Endothelial cell of umbilical vein (primary cell): Measurements from ENCODE around the gene LUC7L. TPM values are rescaled to one million over a fixed set of nuclear protein-coding genes. Genes with fewer than 3 reads are reported as not detected.
"Not testable (repeated sequence)": the region's sequence is repeated elsewhere in the genome, so short reads cannot be mapped to it uniquely, and the experiment has no call there.

ENCODE experiments used
- BruUV-seq: library from RNA; stranded (reverse); fragments of 400-500 nt; replicated peaks from 2 replicates; lab custom pipeline; 2021; lab: Mats Ljungman, UMichigan
- CTCF ChIA-PET: fragments of 300-600, 350-600 bp; sonication (Branson Sonifier 250); formaldehyde crosslinking; loops from one replicate; lab custom pipeline; 2021; ENCODE audit warnings: antibody characterized with exemption, inconsistent platforms; lab: Charles Lee
- POLR2A ChIA-PET: fragments of 300-600, 350-600 bp; sonication (Branson Sonifier 250); formaldehyde crosslinking; loops from one replicate; lab custom pipeline; 2021; ENCODE audit warnings: antibody characterized with exemption, inconsistent platforms; lab: Charles Lee
- DNase-seq: peaks from one replicate; pipeline ENCODE4 v3.0.0-alpha.2; 2011; ENCODE audit warnings: low read depth, low spot score
- FAIRE-seq: peaks from 2 replicates; lab custom pipeline; 2011; peaks lifted over from hg19 to GRCh38; lab: Jason Lieb, UNC
- H2AFZ ChIP-seq: 2 replicates; pipeline ENCODE4 v1.6.0; 2012; ENCODE audit warnings: low read depth, low read length, control low read depth, inconsistent platforms
- H3K27ac ChIP-seq: 2 replicates; pipeline ENCODE4 v1.5.1; 2011; ENCODE audit warnings: low read depth, mild to moderate bottlenecking, control low read depth, low read length, moderate library complexity; ENCODE audit not compliant: insufficient read depth
- H3K27me3 ChIP-seq, 2 experiments: 2 replicates each; pipeline versions ENCODE4 v1.6.0 to v1.6.1; 2011; ENCODE audit warnings: low read length in 2 of 2, mixed read lengths in 1 of 2; ENCODE audit not compliant: control insufficient read depth in 2 of 2, insufficient read depth in 2 of 2
- H3K36me3 ChIP-seq, 2 experiments: 2 replicates in 1 of 2; 3 replicates in 1 of 2; pipeline ENCODE4 v1.5.1; 2011; ENCODE audit warnings: low read length in 2 of 2, mild to moderate bottlenecking in 1 of 2, moderate library complexity in 1 of 2; ENCODE audit not compliant: control insufficient read depth in 2 of 2, insufficient read depth in 2 of 2; ENCODE audit errors: extremely low read depth in 1 of 2
- H3K4me1 ChIP-seq: 3 replicates; pipeline ENCODE4 v1.5.1; 2011; ENCODE audit warnings: mild to moderate bottlenecking, low read length; ENCODE audit not compliant: control insufficient read depth, insufficient read depth; ENCODE audit errors: extremely low read depth
- H3K4me2 ChIP-seq: 2 replicates; pipeline ENCODE4 v1.6.1; 2011; ENCODE audit warnings: low read length, control low read depth, mixed read lengths; ENCODE audit not compliant: insufficient read depth
- H3K4me3 ChIP-seq, 3 experiments: fragments of 200-600 bp in 1 of 3; sonication (generic), shearing (Covaris generic) in 1 of 3; replicated peaks in 1 of 3; 2 replicates each; pipeline ENCODE4 v1.5.1; 2011 to 2016; ENCODE audit warnings: control low read depth in 3 of 3, low read length in 3 of 3, mild to moderate bottlenecking in 2 of 3, inconsistent platforms in 1 of 3, low read depth in 1 of 3, moderate library complexity in 1 of 3; ENCODE audit not compliant: insufficient read depth in 1 of 3
- H3K79me2 ChIP-seq: 2 replicates; pipeline ENCODE4 v1.6.0; 2012; ENCODE audit warnings: low read length, inconsistent platforms; ENCODE audit not compliant: control insufficient read depth, insufficient read depth
- H3K9ac ChIP-seq: replicated peaks from 2 replicates; pipeline ENCODE3; 2011; ENCODE audit warnings: low read length, control low read depth; ENCODE audit not compliant: insufficient read depth; ENCODE audit errors: extremely low read depth
- H3K9me1 ChIP-seq: replicated peaks from 3 replicates; pipeline ENCODE4 v1.6.0; 2011; ENCODE audit warnings: mild to moderate bottlenecking, low read length; ENCODE audit not compliant: control insufficient read depth, insufficient read depth; ENCODE audit errors: extremely low read depth
- H3K9me3 ChIP-seq: replicated peaks from 2 replicates; pipeline ENCODE4 v1.5.1; 2012; ENCODE audit warnings: low read length, inconsistent platforms; ENCODE audit not compliant: control insufficient read depth, insufficient read depth
- H4K20me1 ChIP-seq: replicated peaks from 2 replicates; pipeline ENCODE3; 2011; ENCODE audit warnings: mild to moderate bottlenecking, low read length; ENCODE audit not compliant: control insufficient read depth, insufficient read depth; ENCODE audit errors: extremely low read depth
- EZH2 ChIP-seq: IDR thresholded peaks from 2 replicates; pipeline ENCODE4 v1.6.1; 2012; ENCODE audit warnings: borderline replicate concordance, low read depth, mild to moderate bottlenecking, moderate library complexity, low read length, inconsistent platforms; ENCODE audit not compliant: severe bottlenecking
- FOS ChIP-seq: IDR thresholded peaks from 2 replicates; pipeline ENCODE4 v1.6.1; 2011; ENCODE audit warnings: mild to moderate bottlenecking, low read length, moderate library complexity, borderline replicate concordance; ENCODE audit not compliant: insufficient read depth
- GATA2 ChIP-seq: IDR thresholded peaks from 2 replicates; pipeline ENCODE4 v1.7.0; 2011; ENCODE audit warnings: low read depth, mild to moderate bottlenecking, moderate library complexity, mixed read lengths, low read length; ENCODE audit not compliant: insufficient read length, insufficient read depth
- MYC ChIP-seq: IDR thresholded peaks from one replicate; pipeline ENCODE4 v1.6.1; 2011; ENCODE audit warnings: mild to moderate bottlenecking, low read depth, low read length
- dilution Hi-C: fragments of 300-500 bp; cut with MboI; formaldehyde crosslinking; loops from one replicate; pipeline ENCODE4 v1.15.0; 2019; ENCODE audit warnings: low sequenced_read_pairs; ENCODE audit not compliant: extremely low pct_ligation_motif_present
- intact Hi-C: fragments of 100-400 bp; cut with micrococcal nuclease; formaldehyde crosslinking; loops from one replicate; pipeline ENCODE4 v1.10.0; 2022
- polyA plus RNA-seq, 4 experiments: library from polyadenylated mRNA; depleted of rRNA in 3 of 4; stranded (reverse) in 3 of 4; unstranded in 1 of 4; fragments of >200 nt; gene quantifications; 2 replicates each; pipeline versions ENCODE4 v1.2.1 to v1.2.3, GENCODE V29; 2011 to 2012; ENCODE audit warnings: missing spikeins in 1 of 4
- total RNA-seq: library from RNA; stranded (reverse); gene quantifications from 2 replicates; pipeline ENCODE4 v1.2.3, GENCODE V29; 2021

Gene LUC7L
- total and polyA plus RNA-seq, 2 donors (not counting 3 experiments of a cell fraction or from before 2014, with no cell fraction given): 75.4 to 94.7 TPM

- FAIRE-seq (no peak), DNase-seq (no peak)
- Histone ChIP-seq H3K4me2 (no peak overlapping the region), H3K79me2 (no peaks in the 10 kb centered on the region), H3K9me3 (no peaks in the 10 kb centered on the region), H3K4me3 (no peak overlapping the region), H3K36me3 (no peaks in the 10 kb centered on the region), H3K27ac (no peak overlapping the region), H3K9ac (no peak overlapping the region), H3K9me1 (no peaks in the 10 kb centered on the region), H2AFZ (no peak overlapping the region), H3K27me3 (peaks cover 38 to 41% of the 10 kb centered on the region in 2 experiments), H4K20me1 (no peaks in the 10 kb centered on the region), H3K4me1 (peaks cover 5% of the 10 kb centered on the region)
- POLR2A ChIA-PET: no interaction called here
- TF ChIP-seq GATA2 (no peak), FOS (no peak), MYC (no peak), EZH2 (peak; percentile 60)
- CTCF ChIA-PET: interaction anchor here (0.6 to 2.3 kb wide), 3 partner anchors 70 to 185 kb away, joined by 4 to 11 read pairs (median 4); no protein-coding TSS in a partner anchor
- dilution Hi-C loops: no loop called here
- intact Hi-C loops: no loop called here
- no TSS peak for BruUV-seq
These were observed 51.8 kb downstream of the LUC7L start for GRCh38 chr16:177394-177822.

DNA sequence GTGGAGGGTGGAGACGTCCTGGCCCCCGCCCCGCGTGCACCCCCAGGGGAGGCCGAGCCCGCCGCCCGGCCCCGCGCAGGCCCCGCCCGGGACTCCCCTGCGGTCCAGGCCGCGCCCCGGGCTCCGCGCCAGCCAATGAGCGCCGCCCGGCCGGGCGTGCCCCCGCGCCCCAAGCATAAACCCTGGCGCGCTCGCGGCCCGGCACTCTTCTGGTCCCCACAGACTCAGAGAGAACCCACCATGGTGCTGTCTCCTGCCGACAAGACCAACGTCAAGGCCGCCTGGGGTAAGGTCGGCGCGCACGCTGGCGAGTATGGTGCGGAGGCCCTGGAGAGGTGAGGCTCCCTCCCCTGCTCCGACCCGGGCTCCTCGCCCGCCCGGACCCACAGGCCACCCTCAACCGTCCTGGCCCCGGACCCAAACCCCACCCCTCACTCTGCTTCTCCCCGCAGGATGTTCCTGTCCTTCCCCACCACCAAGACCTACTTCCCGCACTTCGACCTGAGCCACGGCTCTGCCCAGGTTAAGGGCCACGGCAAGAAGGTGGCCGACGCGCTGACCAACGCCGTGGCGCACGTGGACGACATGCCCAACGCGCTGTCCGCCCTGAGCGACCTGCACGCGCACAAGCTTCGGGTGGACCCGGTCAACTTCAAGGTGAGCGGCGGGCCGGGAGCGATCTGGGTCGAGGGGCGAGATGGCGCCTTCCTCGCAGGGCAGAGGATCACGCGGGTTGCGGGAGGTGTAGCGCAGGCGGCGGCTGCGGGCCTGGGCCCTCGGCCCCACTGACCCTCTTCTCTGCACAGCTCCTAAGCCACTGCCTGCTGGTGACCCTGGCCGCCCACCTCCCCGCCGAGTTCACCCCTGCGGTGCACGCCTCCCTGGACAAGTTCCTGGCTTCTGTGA is 52.5 kb downstream of the LUC7L start, which contains the start of gene HBA1:
Gene HBA1, plus strand, starts transcription at position 204 of the 906 bp plus-strand sequence. Its CDS starts 37 bp downstream, at position 241.
- H4K20me1 ChIP-seq, BruUV-seq, H3K9ac ChIP-seq, H3K4me2 ChIP-seq, H3K4me1 ChIP-seq, H3K27ac ChIP-seq, DNase-seq, POLR2A ChIA-PET, dilution Hi-C loops, H3K36me3 ChIP-seq, intact Hi-C loops, H3K9me1 ChIP-seq, H3K79me2 ChIP-seq, H3K4me3 ChIP-seq, H3K9me3 ChIP-seq, H2AFZ ChIP-seq: not testable (repeated sequence)
- peak; percentile 54 for FAIRE-seq
- TF ChIP-seq EZH2: peak; percentile 35
- CTCF ChIA-PET: interaction anchor here (0.6 to 2.3 kb wide), 3 partner anchors 70 to 186 kb away, joined by 4 to 11 read pairs (median 4); no protein-coding TSS in a partner anchor
- H3K27me3 ChIP-seq: peaks cover 39 to 43% of the 10 kb centered on the region in 2 experiments

- peaks cover 40 to 43% of the 10 kb centered on the region in 2 experiments for H3K27me3 ChIP-seq
- H3K9ac ChIP-seq, dilution Hi-C loops, H4K20me1 ChIP-seq, H3K27ac ChIP-seq, H3K79me2 ChIP-seq, intact Hi-C loops, H3K4me1 ChIP-seq, H3K4me2 ChIP-seq, DNase-seq, POLR2A ChIA-PET, BruUV-seq, H3K36me3 ChIP-seq, H3K9me1 ChIP-seq, H2AFZ ChIP-seq, H3K9me3 ChIP-seq, H3K4me3 ChIP-seq: not testable (repeated sequence)
- FAIRE-seq: peak; percentile 42
- CTCF ChIA-PET: interaction anchor here (1.8 kb wide), 1 partner anchor 69 kb away, joined by 9 read pairs; no protein-coding TSS in a partner anchor
These were observed 53.2 kb downstream of the LUC7L start for GRCh38 chr16:176006-176405.
